HG02973 (cell line): ENCODE results near the gene DNAH3.
"Not testable (repeated sequence)": the region's sequence is repeated elsewhere in the genome, so short reads cannot be mapped to it uniquely, and the experiment has no call there.

Source experiments
- ATAC-seq: cut with Tn5 transposase; IDR thresholded peaks from one replicate; pipeline ENCODE4 v1.9.1; 2021; ENCODE audit warnings: moderate library complexity; ENCODE audit not compliant: unreplicated experiment

Gene DNAH3

DNA sequence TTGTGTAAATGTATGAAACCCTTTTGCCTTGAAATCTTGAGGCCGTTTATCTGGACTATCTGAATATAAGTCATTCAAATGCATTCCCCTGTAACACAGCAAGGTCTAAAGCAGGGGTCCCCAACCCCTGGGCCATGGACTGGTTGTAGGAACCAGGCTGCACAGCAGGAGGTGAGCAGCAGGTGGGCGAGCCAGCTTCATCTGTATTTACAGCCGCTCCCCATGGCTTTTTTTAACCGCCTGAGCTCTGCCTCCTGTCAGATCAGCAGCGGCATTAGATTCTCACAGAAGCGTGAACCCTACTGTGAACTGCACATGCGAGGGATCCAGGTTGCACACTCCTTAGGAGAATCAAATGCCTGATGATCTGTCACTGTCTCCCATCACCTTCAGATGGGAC, 24.1 kb downstream of the DNAH3 start:
- ATAC-seq, result no peak

DNA sequence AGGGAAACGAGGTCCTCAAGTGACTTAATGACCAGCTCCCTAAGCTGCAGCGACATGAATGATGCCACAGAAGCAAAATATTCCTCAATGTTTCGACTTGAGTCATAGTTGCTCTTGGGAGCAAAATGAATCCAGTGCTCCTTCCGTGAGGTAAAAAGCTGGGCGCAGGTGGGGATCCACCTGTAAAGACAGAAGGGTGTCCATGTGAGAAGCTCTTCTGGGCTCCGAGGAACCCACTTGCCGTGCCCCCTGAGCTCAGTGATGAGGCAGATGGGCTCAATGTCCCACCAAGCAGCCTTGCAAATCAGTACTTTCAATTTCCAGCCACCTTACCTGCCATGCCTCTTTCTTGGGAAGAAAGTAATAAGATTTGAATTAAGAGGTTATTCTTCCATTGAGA, 25.5 kb downstream of the DNAH3 start:
- ATAC-seq, result no peak

DNA sequence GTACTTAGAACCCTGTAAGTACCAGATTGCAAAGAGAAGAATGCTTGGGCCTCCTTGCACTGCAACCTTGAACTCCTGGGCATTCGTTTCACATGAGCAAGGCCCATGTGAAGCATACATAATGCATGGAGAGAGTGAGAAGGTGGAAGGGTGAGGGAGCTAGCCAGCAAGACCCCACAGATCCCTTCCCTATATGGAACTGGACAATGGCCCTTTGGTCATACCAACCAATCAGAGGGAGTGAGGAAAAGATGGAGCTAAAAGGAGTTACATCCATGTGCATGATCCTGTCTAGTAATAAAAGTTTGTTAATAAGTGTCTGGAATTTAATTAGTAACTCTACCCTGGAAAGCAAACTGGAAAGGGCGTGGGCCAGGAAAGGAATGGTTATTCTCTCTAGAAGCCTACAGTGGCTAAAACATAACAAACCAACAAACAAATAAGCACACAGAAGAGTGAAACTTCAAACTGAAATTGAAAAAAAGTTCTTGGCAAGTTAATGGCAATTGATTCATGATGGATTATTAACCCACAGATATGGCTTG, 29.6 kb downstream of the DNAH3 start:
- no peak for ATAC-seq

DNA sequence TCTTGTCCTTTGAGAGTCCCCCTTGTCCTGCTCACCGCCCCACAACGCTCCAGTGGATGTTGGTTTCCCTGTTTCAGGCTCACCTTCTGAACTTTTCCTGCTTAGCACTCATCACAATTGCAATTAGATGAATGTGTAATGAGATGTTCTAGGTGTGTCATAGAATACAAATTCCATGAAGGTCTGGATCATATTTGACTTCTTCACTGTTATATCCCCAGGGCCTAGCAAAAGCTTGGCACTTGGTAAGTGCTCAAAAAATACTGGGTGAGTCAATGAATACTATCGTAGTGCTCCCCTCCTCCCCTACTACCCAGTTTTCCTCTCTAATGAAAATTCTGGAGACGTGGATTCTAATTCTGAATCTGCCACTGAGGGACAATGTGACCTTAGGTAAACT, 33.1 kb downstream of the DNAH3 start:
- ATAC-seq, result no peak

DNA sequence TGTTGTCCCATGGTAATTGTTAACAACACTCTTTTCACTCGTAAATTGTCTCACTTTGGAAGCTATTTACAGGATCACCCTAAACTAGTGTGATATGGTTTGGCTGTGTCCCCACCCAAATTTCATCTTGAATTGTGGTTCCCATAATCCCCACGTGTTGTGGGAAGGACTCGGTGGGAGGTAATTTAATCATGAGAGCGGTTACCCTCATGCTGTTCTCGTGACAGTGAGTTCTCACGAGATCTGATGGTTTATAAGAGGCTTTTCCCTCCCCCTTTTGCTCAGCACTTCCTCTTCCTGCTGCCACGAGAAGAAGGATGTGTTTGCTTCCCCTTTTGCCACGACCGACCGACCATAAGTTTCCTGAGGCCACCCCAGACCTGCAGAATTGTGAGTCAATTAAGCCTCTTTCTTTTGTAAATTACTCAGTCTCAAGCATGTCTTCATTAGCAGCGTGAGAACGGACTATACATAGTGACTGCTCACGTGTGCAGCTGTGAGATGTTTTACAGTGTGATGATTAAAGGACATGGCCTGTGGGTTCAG, 34.4 kb downstream of the DNAH3 start:
- no peak for ATAC-seq

DNA sequence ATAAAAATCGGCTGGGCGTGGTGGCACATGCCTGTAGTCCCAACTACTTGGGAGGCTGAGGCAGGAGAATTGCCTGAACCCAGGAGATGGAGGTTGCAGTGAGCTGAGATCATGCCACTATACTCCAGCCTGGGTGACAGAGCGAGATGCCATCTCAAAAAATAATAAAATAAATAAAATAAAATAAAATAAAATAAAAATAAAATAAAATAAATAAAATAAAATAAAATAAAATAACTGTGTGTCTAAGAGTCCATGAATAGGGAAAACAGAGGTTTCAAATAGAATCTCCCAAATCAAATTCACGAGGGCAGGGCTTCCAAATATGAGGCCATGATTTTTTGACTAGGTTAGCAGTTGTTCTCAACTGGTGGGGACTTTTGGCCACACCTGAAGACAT, 35.1 kb downstream of the DNAH3 start:
- not testable (repeated sequence) for ATAC-seq

DNA sequence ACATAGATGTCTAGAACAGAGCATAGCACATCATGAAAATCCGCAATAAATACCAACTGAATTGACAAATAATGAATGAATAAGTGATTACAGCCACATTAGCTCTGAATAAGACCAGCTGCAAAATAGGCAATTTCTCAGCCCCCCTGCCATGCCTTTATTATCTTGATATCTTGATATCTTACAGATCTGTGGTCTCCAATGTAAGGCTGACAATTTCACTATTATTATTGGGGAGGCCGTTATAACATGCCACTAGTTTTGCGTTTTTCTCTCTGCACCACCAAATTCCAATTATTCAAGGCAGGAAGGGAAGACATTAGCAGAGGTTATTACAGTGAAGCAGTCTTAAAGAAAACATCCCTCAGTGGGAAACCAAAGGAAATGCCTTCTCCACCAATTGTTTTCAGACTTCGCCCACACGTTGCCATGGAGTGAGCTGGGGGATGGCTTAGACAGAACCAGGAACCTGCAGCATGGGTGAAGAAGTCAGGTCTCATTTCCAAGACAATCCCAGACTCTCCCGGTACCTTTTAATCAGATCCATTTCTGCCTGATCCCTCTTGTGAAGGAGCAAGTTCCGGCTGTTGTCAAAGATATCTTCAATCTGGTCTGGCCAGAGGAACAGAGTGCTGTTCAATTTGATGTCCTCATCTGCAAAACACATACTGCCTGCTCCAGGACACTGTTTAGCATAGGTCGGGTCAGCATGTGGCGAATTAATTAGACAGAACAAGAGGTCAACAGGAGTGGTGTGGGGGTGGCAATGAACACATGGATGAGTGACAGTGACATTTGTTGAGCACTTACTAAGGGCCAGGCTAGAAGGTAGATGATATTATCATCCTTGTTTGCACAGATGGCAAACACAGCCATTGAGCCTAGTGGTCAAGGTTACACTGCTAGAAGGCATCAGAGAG, 46.4 kb downstream of the DNAH3 start:
- no peak for ATAC-seq

DNA sequence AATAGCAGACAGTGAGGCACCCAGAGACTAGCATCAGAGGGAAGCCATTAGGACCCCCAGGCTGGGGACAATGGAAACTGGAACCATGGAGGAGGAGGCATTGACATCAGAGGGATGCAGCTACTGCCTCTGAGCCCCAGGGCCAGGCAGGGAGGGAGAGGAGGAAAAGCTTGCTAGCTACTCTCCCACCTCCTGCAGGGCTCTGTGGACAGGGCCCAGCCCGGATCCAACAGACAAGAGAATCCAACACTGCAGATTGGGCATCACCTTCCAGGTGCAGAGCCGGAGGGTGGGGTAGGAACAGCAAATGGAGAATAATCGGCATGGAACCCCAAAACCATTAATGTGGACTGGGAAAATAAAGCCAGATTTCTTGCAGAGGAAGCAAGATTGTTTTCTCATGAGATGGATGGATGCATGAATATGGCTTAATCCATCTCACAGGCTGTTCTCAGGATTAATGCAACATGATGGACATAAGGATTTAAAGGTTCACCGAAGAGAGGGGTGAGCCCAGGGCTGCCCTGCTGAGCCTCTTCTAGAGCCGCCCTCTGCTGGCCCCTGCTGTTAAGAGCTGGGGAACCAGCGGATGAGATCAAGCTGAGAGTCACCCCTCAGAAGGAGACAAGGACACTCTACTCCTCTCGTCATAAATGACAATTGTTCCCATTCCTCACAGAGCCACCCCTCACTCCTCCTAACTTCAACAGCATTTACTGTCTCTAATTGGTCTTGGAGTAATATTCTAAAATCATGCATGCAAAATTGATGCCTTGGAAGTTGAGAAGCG, 48.8 kb downstream of the DNAH3 start:
- no peak for ATAC-seq

DNA sequence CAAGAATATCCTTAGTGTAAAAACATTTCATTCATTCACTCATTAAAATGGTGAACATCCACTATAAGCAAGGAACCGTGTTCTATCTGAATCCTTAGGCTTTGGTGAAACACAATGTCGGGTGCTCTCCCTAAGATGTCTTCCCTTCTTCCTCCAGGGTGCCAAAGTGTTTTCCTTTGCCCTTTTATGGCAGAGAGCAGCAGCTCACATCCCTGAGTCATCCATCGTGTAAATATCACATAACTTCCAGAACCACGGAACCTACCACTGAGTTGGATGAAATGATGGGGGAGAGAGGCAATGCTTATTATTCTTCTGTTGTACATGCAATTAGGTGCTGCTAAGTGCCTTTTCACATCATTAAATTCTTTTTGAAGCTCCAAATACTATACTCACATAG, 50.2 kb downstream of the DNAH3 start:
- no peak for ATAC-seq

DNA sequence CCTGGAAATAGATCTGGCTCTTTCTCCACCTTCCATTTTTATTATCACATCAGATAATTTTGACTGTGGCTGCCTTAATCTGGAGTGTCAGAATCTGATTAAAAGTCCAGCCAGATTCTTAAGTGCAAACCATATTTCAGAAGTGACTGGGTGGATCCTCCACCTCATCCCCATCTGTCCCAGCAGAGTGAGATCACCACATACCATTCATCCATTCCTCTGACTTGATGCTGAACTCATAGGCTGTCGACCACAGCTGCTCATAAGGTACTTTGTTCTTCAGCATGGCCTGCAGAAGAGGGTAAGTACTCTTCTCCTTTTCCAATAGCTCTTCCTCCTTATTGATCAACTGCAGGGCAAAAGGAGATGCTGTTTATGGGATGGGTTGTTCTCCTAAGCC, 53.5 kb downstream of the DNAH3 start:
- no peak for ATAC-seq

DNA sequence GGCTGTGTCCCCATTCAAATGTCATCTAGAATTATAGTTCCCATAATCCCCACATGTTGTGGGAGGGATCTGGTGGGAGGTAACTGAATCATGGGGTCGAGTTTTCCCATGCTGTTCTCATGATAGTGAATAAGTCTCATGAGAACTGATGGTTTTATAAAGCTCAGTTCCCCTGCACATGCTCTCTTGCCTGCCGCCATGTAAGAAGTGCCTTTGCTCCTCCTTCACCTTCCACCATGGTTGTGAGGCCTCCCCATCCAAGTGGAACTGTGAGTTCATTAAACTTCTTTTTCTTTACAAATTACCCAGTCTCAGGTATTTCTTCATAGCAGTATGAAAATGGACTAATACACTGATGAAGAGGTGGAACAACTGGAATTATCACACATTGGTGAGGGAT, 55.9 kb downstream of the DNAH3 start:
- not testable (repeated sequence) for ATAC-seq

DNA sequence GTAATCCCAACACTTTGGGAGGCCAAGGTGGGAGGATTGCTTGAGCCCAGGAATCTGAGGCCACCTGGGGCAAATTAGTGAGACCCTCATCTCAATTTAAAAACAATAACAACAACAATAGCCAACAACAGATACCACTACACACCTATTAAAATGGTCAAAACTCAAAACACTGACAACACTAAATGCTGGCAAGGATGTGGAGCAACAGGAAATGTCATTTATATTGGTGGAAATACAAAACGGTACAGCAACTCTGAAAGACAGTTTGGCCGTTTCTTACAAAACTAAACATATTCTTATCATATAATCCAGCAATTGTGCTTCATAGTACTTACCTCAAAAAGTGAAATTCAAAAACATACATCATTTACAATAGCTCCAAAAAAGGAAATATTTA, 57.7 kb downstream of the DNAH3 start:
- ATAC-seq, result no peak

DNA sequence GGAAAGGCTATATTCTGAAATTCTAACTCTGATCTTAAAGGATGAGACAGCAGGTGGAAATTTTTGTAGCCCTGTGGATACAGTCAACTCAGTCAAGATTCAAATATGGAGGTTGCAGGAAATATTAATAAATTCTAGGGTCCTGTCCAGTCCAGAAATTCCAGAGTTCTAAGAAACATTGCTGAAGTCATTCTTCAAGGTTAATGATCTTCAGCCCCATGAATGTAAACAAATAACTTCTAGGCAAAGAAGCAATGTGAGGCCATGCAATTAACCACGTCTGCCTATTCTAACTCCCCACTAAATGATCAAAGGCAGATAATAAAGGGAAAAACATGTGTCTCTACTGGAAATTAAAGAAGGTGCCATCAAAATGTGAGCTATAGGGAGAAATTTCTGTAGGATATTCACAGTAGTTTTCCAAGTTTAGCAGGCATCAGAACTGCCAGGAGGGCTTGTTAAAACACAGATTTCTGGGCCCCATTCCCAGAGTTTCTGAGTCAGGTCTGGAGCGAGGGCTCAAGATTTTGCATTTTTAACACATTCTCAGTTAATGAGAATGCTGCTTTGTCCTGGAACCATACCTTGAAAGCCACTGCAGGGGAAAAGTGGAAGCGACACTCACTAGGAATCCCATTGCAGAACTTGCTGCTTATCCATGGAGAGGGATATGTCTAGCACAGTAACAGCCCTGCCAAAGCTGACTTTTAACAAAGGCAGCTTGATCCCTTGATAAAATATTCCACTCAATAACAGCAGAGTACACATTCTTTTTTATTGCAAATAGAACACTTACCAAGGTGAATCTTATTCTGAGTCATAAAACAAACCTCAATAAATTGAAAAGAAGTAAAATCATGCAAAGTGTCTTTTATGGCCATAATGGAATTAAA, 61.8 kb downstream of the DNAH3 start:
- no peak for ATAC-seq

DNA sequence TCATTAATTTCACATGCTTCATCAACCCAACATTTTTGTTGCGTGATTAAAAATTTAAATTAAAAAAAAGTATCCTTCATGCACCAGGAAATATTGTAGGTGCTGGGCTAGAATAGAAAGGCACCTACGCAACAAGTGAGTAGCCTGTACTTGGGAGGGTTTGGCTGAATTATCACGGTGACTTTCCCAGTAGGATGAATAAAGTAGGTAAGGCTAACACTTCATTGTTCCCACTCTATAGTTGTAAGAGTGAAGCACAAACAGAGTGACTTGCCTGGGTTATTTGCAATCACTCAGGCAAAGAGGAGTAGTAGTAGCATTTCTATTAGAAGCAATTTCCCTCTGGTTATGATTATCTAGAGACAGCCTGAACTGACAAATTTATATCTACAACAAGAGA, 62.5 kb downstream of the DNAH3 start:
- no peak for ATAC-seq

DNA sequence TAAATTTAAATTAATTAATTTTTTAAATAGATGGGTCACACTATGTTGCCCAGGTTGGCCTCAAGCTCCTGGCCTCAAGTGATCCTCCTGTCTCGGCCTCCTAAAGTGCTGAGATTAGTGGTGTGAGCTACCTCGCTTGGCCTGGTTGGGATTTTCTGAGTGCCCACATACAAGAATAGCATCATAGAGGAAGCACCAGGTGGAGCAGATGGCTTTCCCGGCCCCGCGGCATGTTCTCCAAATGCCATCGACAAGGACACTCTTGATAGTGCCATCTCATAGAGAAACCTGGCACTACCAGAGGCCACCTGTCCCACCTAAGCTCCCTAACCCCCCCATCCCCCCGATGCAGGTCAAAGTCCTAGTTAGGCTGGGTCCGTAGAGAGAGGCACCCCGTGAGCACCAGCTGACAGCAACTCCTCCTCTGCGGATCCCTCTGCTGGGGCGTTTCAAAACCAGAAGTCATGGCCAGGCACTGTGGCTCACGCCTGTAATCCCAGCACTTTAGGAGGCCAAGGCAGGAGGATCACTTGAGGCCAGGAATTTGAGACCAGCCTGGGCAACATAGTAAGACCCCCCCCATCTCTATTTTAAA, 65.9 kb downstream of the DNAH3 start:
- no peak for ATAC-seq

DNA sequence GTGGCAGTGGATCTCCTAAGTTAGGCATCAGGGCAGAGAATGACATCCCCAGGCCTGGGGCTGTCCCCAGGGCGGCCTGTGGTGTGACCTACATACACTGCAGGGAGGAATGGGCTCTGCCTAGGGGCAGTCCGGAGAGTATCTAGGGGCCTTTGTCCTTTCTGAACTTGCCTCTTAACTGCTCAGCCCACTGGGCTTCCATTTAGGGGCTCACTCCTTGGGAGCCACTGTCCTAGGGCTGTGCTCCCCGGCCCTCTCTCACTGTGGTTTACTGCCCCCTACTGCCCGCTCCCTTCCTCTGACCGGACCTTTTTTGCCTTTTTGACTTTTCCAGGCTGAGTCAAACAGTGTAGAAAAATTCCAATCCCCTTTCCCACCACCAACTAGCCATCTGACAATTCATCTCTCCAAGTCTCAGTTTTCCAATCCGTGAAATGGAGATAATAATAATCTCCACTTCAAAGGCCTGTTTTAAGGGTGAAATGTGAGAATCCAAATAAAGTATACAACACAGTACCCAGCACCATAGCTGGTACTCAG, 66.8 kb downstream of the DNAH3 start:
- ATAC-seq, result no peak

DNA sequence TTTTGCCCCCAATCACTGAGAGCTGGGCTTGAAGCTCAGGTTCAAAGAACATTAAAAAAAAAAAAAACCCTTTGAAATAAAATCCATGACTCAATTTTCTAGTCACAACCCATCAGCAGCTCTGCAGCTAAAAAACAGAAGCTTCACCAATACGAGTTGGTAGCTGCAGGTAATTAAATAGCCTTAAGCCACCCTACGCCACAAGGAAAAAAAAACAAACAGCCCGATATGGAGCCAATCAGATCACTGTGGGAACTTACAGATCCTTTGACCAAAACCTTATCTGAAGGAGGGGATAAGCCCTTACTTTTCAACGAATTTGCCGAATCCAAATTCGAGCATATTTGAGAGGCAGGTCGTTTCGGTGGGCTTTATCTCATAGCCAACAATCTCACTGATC, 69.3 kb downstream of the DNAH3 start:
- ATAC-seq, result no peak

DNA sequence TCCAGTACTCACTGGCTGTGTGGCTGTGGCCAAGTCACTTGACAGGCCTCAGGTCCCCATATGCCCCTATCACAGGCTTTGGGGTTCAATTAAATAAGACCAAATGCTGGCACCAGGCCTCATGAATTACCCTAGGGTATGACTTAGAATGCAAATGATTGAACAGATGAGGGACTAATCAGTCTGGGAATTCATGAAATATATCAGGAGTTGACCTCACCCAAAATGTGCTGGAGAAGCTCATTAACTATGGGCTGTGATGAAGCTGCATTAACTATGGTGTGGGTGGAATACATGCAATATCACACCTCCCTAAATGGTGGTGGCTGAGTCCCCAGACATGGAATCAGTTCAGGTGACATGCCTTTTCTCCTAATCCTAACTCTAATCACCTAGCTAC, 72.1 kb downstream of the DNAH3 start:
- ATAC-seq, result no peak

DNA sequence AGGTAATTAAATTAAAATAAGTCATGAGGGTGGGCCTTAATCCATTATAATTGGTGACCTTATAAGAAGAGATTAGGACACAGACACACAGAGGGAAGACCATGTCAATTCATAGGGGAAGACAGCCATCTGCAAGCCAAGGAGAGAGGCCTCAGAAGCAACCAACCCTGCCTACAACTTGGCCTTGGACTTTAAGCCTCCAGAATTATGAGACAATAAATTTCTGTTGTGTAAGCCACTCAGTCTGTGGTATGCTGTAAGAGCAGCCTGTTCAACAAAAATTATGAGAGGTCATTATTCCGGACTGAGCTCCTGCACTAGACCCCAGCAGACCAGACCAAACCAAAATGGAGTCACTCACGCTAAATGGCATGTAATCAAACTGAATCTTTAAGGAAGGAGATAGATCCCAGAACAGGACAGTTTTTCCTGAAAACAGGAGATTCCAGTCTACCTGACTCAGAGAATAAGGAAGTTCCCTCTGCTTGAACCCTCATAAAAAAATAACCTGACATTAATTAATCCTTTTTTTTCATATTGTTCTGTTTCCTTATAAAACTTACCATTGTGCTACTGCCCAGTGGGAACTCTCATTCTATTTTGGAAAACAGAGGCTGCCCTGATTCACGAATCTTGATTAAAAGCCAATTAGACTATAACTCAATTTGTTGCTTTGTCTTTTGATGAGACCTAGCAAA, 74.3 kb downstream of the DNAH3 start:
- no peak for ATAC-seq
